ENCODE data around the gene QPRT.
A peak's percentile ranks its signal among the peaks of the same experiment; 100 is the strongest.
"Not testable (repeated sequence)": the region's sequence is repeated elsewhere in the genome, so short reads cannot be mapped to it uniquely, and the experiment has no call there.

Gene QPRT

GRCh38 chr16:29721167-29721879 is 42.3 kb downstream of the QPRT start:
- peak; percentile 71 for DNase-seq

DNA sequence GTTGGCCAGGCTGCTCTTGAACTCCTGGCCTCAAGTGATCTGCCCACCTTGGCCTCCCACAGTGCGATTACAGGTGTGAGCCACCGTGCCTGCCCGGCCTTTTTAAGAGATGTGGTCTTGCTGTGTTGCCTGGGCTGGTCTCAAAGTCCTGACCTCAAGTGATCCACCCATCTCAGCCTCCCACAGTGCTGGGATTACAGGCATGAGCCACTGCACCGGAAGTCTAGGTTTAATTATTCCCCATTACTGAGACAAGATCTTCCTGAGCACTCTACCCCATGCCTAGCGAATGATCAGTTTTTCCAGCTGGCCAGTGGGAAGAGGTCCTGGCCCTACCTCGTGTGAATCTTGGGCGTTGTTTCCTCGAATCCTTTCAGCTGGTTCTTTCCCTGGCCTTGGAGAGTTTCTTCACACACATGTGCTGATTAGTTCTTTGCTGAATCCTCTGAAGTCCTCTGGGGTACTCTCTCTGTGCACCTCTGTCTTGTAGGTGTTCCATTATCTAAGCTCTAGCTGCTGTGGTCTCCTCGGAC is 47.9 kb downstream of the QPRT start:
- DNase-seq = no peak

- peak; percentile 25 for DNase-seq
Observed at GRCh38 chr16:29727452-29727851, 48.5 kb downstream of the QPRT start.

- DNase-seq = no peak
Observed at GRCh38 chr16:29729116-29729521, 50.1 kb downstream of the QPRT start.

DNA sequence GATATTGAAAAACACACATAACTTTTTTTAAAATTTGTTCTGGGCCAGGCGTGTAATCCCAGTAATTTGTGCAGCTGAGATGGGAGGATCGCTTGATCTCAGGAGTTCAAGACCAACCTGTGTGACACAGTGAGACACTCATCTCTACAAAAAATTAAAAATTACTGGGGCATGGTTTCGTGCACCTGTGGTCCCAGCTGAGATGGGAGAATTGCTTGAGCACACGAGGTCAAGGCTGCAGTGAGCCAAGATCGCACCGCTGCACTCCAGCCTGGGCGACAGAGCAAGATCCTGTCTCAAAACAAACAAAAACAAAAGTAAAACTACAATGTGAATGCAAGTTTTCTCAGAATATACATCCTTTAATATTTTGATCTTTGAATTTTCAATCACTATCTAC is 51.7 kb downstream of the QPRT start:
- no peak for DNase-seq

DNA sequence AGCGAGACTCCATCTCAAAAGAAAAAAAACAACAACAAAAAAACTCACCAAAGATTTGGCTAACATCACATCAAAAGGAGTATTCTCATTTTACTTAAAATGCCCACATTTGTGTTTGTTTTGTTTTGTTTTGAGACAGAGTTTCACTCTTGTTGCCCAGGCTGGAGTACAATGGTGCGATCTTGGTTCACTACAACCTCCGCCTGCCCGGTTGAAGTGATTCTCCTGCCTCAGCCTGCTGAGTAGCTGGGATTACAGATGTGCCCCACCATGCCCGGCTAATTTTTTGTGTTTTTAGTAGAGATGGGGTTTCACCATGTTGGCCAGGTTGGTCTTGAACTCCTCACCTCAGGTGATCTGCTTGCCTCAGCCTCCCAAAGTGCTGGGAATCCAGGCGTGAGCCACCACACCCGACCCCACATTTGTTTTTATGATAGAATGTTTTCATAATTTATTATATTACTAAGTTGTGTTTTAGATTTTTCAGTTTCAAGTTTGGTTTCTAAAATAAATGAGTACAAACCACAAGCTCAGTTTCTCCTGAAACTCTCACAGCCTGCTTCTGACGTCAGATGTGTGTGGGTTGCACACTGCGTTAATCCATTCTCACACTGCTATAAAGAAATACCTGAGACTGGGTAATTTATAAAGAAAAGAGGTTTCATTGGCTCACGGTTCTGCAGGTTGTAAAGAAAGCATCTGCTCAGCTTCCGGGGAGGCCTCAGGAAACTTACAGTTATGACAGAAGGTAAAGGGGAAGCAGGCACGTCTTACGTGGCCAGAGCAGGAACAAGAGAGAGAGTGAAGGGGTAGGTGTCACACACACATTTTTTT is 53.0 kb downstream of the QPRT start:
- DNase-seq = peak; percentile 88

GRCh38 chr16:29734786-29735185 is 55.8 kb downstream of the QPRT start:
- no peak for DNase-seq

DNA sequence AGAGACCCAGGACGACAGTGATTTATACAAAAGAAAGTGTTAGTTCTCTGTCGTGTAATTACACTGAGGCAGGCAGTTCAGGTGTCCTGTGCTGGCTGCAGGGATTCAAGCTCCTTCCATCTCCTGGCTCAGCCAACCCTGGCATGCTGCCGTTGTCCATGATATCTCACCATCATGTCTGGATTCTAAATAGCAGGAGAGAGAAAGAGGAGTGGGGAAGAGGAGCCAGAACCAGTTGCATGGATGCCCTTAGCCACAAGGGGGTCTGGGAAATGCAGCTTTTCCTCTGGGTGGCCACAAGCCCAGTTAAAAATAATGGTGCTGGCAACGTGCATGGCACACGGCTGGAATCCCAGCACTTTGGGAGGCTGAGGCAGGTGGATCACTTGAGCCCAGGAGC is 57.1 kb downstream of the QPRT start:
- DNase-seq = no peak

- no peak for DNase-seq
Observed at GRCh38 chr16:29736764-29737163, 57.8 kb downstream of the QPRT start.

GRCh38 chr16:29737713-29738112 is 58.7 kb downstream of the QPRT start:
- no peak for DNase-seq

GRCh38 chr16:29738514-29738913 is 59.5 kb downstream of the QPRT start:
- DNase-seq = peak; percentile 79

GRCh38 chr16:29739927-29740629 is 61.1 kb downstream of the QPRT start:
- not testable (repeated sequence) for DNase-seq

GRCh38 chr16:29740630-29741015 is 61.6 kb downstream of the QPRT start:
- DNase-seq = not testable (repeated sequence)

GRCh38 chr16:29742683-29743275 is 63.8 kb downstream of the QPRT start:
- DNase-seq = no peak

- DNase-seq = no peak
Observed at GRCh38 chr16:29743475-29743826, 64.5 kb downstream of the QPRT start.

GRCh38 chr16:29743827-29744531 is 65.0 kb downstream of the QPRT start:
- DNase-seq = peak; percentile 81

GRCh38 chr16:29744541-29745101 is 65.6 kb downstream of the QPRT start:
- DNase-seq = no peak

GRCh38 chr16:29745121-29745852 is 66.3 kb downstream of the QPRT start:
- DNase-seq = peak; percentile 81

- DNase-seq = peak; percentile 96
Observed at GRCh38 chr16:29745853-29746345, 66.9 kb downstream of the QPRT start, which contains the start of gene C16orf54. C16orf54 (minus strand) TSS chr16:29745990; CDS start chr16:29744951, 1,039 bp downstream.

DNA sequence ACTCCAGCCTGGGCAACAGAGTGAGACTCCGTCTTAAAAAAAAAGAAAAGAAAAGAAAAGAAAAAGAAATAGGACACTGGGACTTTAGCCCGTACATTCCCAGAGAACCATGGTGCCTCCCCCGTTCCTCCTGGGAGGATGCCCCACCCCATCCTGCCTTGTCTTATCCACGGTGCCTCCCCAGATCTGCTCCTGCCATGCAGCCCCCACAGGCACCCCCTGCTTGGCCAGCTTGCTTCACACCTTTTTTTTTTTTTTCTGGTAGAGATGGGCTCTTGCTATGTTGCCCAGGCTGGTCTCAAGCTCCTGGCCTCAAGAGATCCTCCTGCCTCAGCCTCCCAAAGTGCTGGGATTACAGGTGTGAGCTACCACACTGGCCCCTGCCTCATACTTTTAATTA is 67.5 kb downstream of the QPRT start:
- DNase-seq = peak; percentile 65
